Keratinocyte (primary cell): ENCODE measurements around the gene PRKAR1A. TPM values are rescaled to one million over a fixed set of nuclear protein-coding genes. Genes with fewer than 3 reads are reported as not detected.

ENCODE experiments used
- DNase-seq: peaks from one replicate; pipeline ENCODE4 v3.0.0-alpha.2; 2011; ENCODE audit warnings: low read depth, missing footprints, low spot score
- FAIRE-seq: peaks from 2 replicates; lab custom pipeline; 2011; peaks lifted over from hg19 to GRCh38; lab: Jason Lieb, UNC
- H2AFZ ChIP-seq: 2 replicates; pipeline ENCODE4 v1.6.0; 2012; ENCODE audit warnings: low read length, control low read depth, inconsistent platforms; ENCODE audit not compliant: control insufficient read depth
- H3K27ac ChIP-seq: 2 replicates; pipeline ENCODE4 v1.5.1; 2011; ENCODE audit warnings: low read length; ENCODE audit not compliant: control insufficient read depth, insufficient read depth
- H3K27me3 ChIP-seq: 3 replicates; pipeline ENCODE4 v1.6.0; 2011; ENCODE audit warnings: low read length; ENCODE audit not compliant: control insufficient read depth, insufficient read depth; ENCODE audit errors: extremely low read depth
- H3K36me3 ChIP-seq, 2 experiments: 2 replicates in 1 of 2; 3 replicates in 1 of 2; pipeline ENCODE4 v1.5.1; 2011; ENCODE audit warnings: low read length in 2 of 2, mild to moderate bottlenecking in 1 of 2; ENCODE audit not compliant: control insufficient read depth in 2 of 2, insufficient read depth in 2 of 2; ENCODE audit errors: extremely low read depth in 1 of 2
- H3K4me1 ChIP-seq: 3 replicates; pipeline ENCODE4 v1.5.1; 2011; ENCODE audit warnings: low read length; ENCODE audit not compliant: control insufficient read depth, insufficient read depth; ENCODE audit errors: extremely low read depth
- H3K4me2 ChIP-seq: 3 replicates; pipeline ENCODE4 v1.6.0; 2011; ENCODE audit warnings: low read depth, low read length; ENCODE audit not compliant: control insufficient read depth, insufficient read depth; ENCODE audit errors: extremely low read depth
- H3K4me3 ChIP-seq, 3 experiments: fragments of 200-600 bp in 1 of 3; sonication (generic) in 1 of 3; 2 replicates in 2 of 3; 3 replicates in 1 of 3; pipeline ENCODE4 v1.5.1; 2011 to 2016; ENCODE audit warnings: low read length in 3 of 3, mild to moderate bottlenecking in 3 of 3, control low read depth in 2 of 3, inconsistent platforms in 1 of 3, low read depth in 1 of 3, mixed read lengths in 1 of 3, mixed run types in 1 of 3, moderate library complexity in 1 of 3; ENCODE audit not compliant: control insufficient read depth in 2 of 3, insufficient read depth in 2 of 3; ENCODE audit errors: extremely low read depth in 1 of 3
- H3K79me2 ChIP-seq: 2 replicates; pipeline ENCODE4 v1.6.0; 2012; ENCODE audit warnings: low read length; ENCODE audit not compliant: control insufficient read depth, insufficient read depth
- H3K9ac ChIP-seq: 3 replicates; pipeline ENCODE4 v1.6.0; 2011; ENCODE audit warnings: low read length; ENCODE audit not compliant: control insufficient read depth, insufficient read depth; ENCODE audit errors: extremely low read depth
- H3K9me1 ChIP-seq: 3 replicates; pipeline ENCODE4 v1.6.0; 2011; ENCODE audit warnings: low read length; ENCODE audit not compliant: control insufficient read depth, insufficient read depth; ENCODE audit errors: extremely low read depth
- H3K9me3 ChIP-seq: 2 replicates; pipeline ENCODE4 v1.5.1; 2012; ENCODE audit warnings: low read depth, low read length; ENCODE audit not compliant: control insufficient read depth
- H4K20me1 ChIP-seq: 3 replicates; pipeline ENCODE4 v1.6.0; 2011; ENCODE audit warnings: low read length; ENCODE audit not compliant: control insufficient read depth, insufficient read depth; ENCODE audit errors: extremely low read depth
- CTCF ChIP-seq, 3 experiments: IDR thresholded peaks in 1 of 3; conservative IDR thresholded peaks in 1 of 3; optimal IDR thresholded peaks in 1 of 3; 2 replicates in 2 of 3; 3 replicates in 1 of 3; pipeline versions ENCODE3 to v1.5.1; 2011; ENCODE audit warnings: low read length in 3 of 3, mild to moderate bottlenecking in 3 of 3, moderate library complexity in 2 of 3, control low read depth in 1 of 3, inconsistent platforms in 1 of 3; ENCODE audit not compliant: insufficient read depth in 2 of 3; ENCODE audit errors: extremely low read depth in 1 of 3
- EZH2 ChIP-seq: IDR thresholded peaks from one replicate; pipeline ENCODE4 v1.6.1; 2012; ENCODE audit warnings: inconsistent platforms, mild to moderate bottlenecking, low read length, moderate library complexity
- dilution Hi-C: fragments of 300-500 bp; cut with MboI; formaldehyde crosslinking; loops from one replicate; pipeline ENCODE4 v1.7.0; 2020; ENCODE audit warnings: low sequenced_read_pairs; ENCODE audit not compliant: extremely low pct_ligation_motif_present
- polyA minus RNA-seq, 3 experiments: library from RNA; depleted of rRNA, polyadenylated mRNA; stranded (reverse); fragments of >200 nt; gene quantifications; 1 replicate in 1 of 3; 2 replicates in 1 of 3; 3 replicates in 1 of 3; pipeline ENCODE4 v1.2.3, GENCODE V29; 2011
- polyA plus RNA-seq, 5 experiments: library from polyadenylated mRNA; depleted of rRNA in 3 of 5; stranded (reverse) in 3 of 5; stranded (forward) in 1 of 5; unstranded in 1 of 5; fragments of >200 nt; gene quantifications; 1 replicate in 1 of 5; 2 replicates in 3 of 5; 3 replicates in 1 of 5; pipeline versions ENCODE4 v1.2.1 to v1.2.3, GENCODE V29; 2011 to 2012; ENCODE audit warnings: missing spikeins in 2 of 5, low read depth in 1 of 5, low replicate concordance in 1 of 5

The PRKAR1A gene
- polyA plus RNA-seq (149 to 212 TPM (median 176 TPM) in 3 replicates), polyA minus RNA-seq (162 to 249 TPM (median 165 TPM) in 3 replicates)
- 233 TPM for polyA plus RNA-seq (2011; ENCODE audit: low read depth)
- polyA plus RNA-seq (2011; cell fraction: cytosol; rRNA removed), result 145 and 176 TPM in 2 replicates
- 175 and 226 TPM in 2 replicates for polyA plus RNA-seq (2011; cell fraction: nucleus; rRNA removed)
- polyA plus RNA-seq (2012; ENCODE audit: low replicate concordance), result 105 and 148 TPM in 2 replicates
- 331 TPM for polyA minus RNA-seq (2011; cell fraction: cytosol; rRNA and poly(A)+ RNA removed)
- 97.4 and 211 TPM in 2 replicates for polyA minus RNA-seq (2011; cell fraction: nucleus; rRNA and poly(A)+ RNA removed)

- dilution Hi-C loops, result no loop called here
- no peaks in the 10 kb centered on the region for H3K9me1 ChIP-seq
- H3K4me2 ChIP-seq, result peak within 1 kb of the TSS; percentile 99
- H3K36me3 ChIP-seq, result peaks cover 5 to 11% of the 10 kb centered on the region in 2 experiments
- no peak for DNase-seq
- no peak for FAIRE-seq
- peaks cover 3% of the 10 kb centered on the region for H4K20me1 ChIP-seq
- peak within 1 kb of the TSS; percentile 96 for H3K27ac ChIP-seq
- H3K9me3 ChIP-seq, result no peaks in the 10 kb centered on the region
- H2AFZ ChIP-seq, result peak within 1 kb of the TSS; percentile 99
- H3K4me3 ChIP-seq, result peak within 1 kb of the TSS; percentile 92 to 99 (median 97)
- H3K79me2 ChIP-seq, result peaks cover 49% of the 10 kb centered on the region
- peak within 1 kb of the TSS; percentile 95 for H3K9ac ChIP-seq
- TF ChIP-seq EZH2 (no peak), CTCF (optimal IDR thresholded peaks at IDR 0.05 in 1 of 3, IDR thresholded peaks at IDR 0.05 in 1 of 3, conservative IDR thresholded peaks at IDR 0.05 in 1 of 3; ENCODE audit: extremely low read depth in 1 of 3, insufficient read depth in 2 of 3, low read length in 3 of 3) (no peak)
- no peaks in the 10 kb centered on the region for H3K27me3 ChIP-seq
- peaks cover 27% of the 10 kb centered on the region for H3K4me1 ChIP-seq
Measured at GRCh38 chr17:68512247-68512959, at the start of gene PRKAR1A. Gene PRKAR1A, plus strand, starts transcription at chr17:68512430. Its CDS starts 2,970 bp downstream, at chr17:68515400.

- no peak for FAIRE-seq
Measured at GRCh38 chr17:68463211-68464019, 48.8 kb upstream of the PRKAR1A start.

More at GRCh38 chr17:68463211-68464019, 48.8 kb upstream of the PRKAR1A start:
- no peak overlapping the region for H3K27ac ChIP-seq
- H3K4me2 ChIP-seq, result no peak overlapping the region
- H3K9me1 ChIP-seq, result peaks cover 3% of the 10 kb centered on the region
- H4K20me1 ChIP-seq, result no peaks in the 10 kb centered on the region
- no peak overlapping the region for H3K4me3 ChIP-seq
- DNase-seq, result no peak
- TF ChIP-seq EZH2, result no peak
- no peak for TF ChIP-seq CTCF (optimal IDR thresholded peaks at IDR 0.05 in 1 of 3, IDR thresholded peaks at IDR 0.05 in 1 of 3, conservative IDR thresholded peaks at IDR 0.05 in 1 of 3; ENCODE audit: extremely low read depth in 1 of 3, insufficient read depth in 2 of 3, low read length in 3 of 3)
- H3K4me1 ChIP-seq, result peaks cover 28% of the 10 kb centered on the region
- H3K9ac ChIP-seq, result no peak overlapping the region
- H2AFZ ChIP-seq, result no peak overlapping the region
- dilution Hi-C loops, result no loop called here
- no peaks in the 10 kb centered on the region for H3K9me3 ChIP-seq
- no peaks in the 10 kb centered on the region for H3K27me3 ChIP-seq
- no peaks in the 10 kb centered on the region for H3K79me2 ChIP-seq
- H3K36me3 ChIP-seq, result no peaks in the 10 kb centered on the region
